Parathyroid adenoma (tissue), 2 donors: Measurements from ENCODE around the gene MED4.

Source experiments
- H2AFZ ChIP-seq: fragments of 300-600 bp; sonication (generic); one replicate; pipeline ENCODE4 v1.7.0; 2017; ENCODE audit warnings: antibody characterized with exemption, mild to moderate bottlenecking
- H3K27ac ChIP-seq: fragments of 300-600 bp; sonication (generic); one replicate; pipeline ENCODE4 v1.7.0; 2017
- H3K27me3 ChIP-seq: fragments of 300-600 bp; sonication (generic); one replicate; pipeline ENCODE4 v1.7.0; 2017; ENCODE audit warnings: low read length; ENCODE audit not compliant: control insufficient read depth, insufficient read depth
- H3K36me3 ChIP-seq: fragments of 300-600 bp; sonication (generic); one replicate; pipeline ENCODE4 v1.7.0; 2017; ENCODE audit warnings: low read length; ENCODE audit not compliant: control insufficient read depth, insufficient read depth
- H3K4me1 ChIP-seq: fragments of 300-600 bp; sonication (generic); one replicate; pipeline ENCODE4 v1.7.0; 2017; ENCODE audit warnings: control low read depth
- H3K4me2 ChIP-seq: fragments of 300-600 bp; sonication (generic); one replicate; pipeline ENCODE4 v1.7.0; 2017; ENCODE audit warnings: low read length
- H3K4me3 ChIP-seq: fragments of 300-600 bp; sonication (generic); one replicate; pipeline ENCODE4 v1.7.0; 2017; ENCODE audit warnings: low read depth, low read length
- H3K79me2 ChIP-seq: fragments of 300-600 bp; sonication (generic); one replicate; pipeline ENCODE4 v1.7.0; 2017; ENCODE audit warnings: control low read depth
- H3K9ac ChIP-seq: fragments of 300-600 bp; sonication (generic); one replicate; pipeline ENCODE4 v1.7.0; 2017; ENCODE audit warnings: mild to moderate bottlenecking
- H3K9me3 ChIP-seq: fragments of 300-600 bp; sonication (generic); one replicate; pipeline ENCODE4 v1.7.0; 2017; ENCODE audit warnings: low read length; ENCODE audit not compliant: control insufficient read depth
- TF ChIP-seq, protein P1 (sequence below): fragments of 300-600 bp; sonication (generic); IDR thresholded peaks from one replicate; pipeline ENCODE4 v1.7.0; 2017; ENCODE audit warnings: antibody characterized with exemption, mild to moderate bottlenecking
- donor health status: primary hyperparathyroidism.

MED4 gene

DNA sequence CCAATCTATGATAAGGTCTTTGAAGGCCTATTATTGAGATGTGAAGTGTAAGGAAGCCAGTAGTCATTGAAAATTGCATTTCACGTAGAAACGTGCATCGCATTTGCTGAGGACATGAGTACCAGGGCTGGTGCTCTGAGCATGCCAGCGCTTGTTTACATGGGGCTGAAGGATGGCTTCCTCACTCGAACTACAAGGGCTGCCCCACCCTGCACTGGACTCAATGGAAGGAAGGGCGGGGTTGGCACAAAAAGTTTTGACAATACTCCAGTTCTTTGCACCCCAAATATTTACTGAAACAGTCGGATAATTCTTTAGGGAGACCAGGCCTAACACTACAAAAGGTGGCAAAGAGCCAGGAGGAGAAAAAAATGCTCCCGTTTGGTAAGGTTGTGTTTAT, 28.9 kb upstream of the MED4 start:
- Histone ChIP-seq H3K4me2 (no peak overlapping the region), H3K4me3 (no peak overlapping the region), H3K27ac (no peak overlapping the region), H3K9me3 (no peaks in the 10 kb centered on the region), H3K4me1 (no peaks in the 10 kb centered on the region), H3K27me3 (no peaks in the 10 kb centered on the region), H3K79me2 (no peaks in the 10 kb centered on the region), H3K36me3 (no peaks in the 10 kb centered on the region), H2AFZ (no peak overlapping the region), H3K9ac (no peak overlapping the region)
- TF ChIP-seq, protein P1, sequence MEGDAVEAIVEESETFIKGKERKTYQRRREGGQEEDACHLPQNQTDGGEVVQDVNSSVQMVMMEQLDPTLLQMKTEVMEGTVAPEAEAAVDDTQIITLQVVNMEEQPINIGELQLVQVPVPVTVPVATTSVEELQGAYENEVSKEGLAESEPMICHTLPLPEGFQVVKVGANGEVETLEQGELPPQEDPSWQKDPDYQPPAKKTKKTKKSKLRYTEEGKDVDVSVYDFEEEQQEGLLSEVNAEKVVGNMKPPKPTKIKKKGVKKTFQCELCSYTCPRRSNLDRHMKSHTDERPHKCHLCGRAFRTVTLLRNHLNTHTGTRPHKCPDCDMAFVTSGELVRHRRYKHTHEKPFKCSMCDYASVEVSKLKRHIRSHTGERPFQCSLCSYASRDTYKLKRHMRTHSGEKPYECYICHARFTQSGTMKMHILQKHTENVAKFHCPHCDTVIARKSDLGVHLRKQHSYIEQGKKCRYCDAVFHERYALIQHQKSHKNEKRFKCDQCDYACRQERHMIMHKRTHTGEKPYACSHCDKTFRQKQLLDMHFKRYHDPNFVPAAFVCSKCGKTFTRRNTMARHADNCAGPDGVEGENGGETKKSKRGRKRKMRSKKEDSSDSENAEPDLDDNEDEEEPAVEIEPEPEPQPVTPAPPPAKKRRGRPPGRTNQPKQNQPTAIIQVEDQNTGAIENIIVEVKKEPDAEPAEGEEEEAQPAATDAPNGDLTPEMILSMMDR = no peak

DNA sequence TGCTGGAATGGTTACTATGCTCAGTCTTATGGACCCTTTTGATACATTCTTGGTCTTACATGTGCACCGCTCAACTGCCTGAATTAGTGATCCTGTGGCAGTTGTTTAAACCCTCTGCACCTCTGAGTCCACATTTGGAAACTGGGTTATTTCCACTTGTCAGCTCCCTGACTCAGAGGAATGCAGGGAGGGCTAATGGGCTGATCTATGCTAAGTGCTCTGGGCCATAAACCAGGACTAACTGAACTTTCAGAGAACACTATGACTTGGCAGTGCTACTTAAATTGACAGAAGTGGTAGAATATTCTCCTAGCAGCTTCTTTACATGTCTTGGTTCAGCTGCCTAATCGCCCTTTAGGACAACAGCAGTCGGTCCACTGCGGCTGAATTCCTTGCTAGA, 26.8 kb upstream of the MED4 start:
- Histone ChIP-seq H3K9me3 (no peaks in the 10 kb centered on the region), H2AFZ (no peak overlapping the region), H3K9ac (no peak overlapping the region), H3K4me1 (no peaks in the 10 kb centered on the region), H3K27ac (no peak overlapping the region), H3K36me3 (no peaks in the 10 kb centered on the region), H3K27me3 (no peaks in the 10 kb centered on the region), H3K4me2 (no peak overlapping the region), H3K4me3 (no peak overlapping the region), H3K79me2 (no peaks in the 10 kb centered on the region)
- TF ChIP-seq, protein P1 = no peak

DNA sequence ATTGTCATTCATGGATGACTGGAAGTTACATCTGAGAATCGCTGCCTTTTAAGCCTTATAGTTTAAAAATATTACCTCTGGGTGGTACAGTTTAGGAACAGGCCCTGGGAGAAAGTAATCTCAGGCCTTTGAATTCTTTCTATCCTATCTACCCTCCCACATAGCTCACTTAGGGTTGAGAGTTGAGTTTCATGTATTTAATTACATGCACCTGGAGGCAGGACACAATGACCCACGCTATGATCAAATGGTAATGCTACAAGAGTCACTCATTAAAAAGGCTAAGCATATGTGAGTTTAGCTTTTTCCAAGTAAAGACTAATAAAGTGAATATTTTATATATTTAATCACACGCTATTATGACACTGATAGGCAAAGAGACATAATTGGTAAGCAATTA, 25.3 kb upstream of the MED4 start:
- Histone ChIP-seq H3K4me3 (no peak overlapping the region), H3K27ac (no peak overlapping the region), H3K9me3 (no peaks in the 10 kb centered on the region), H2AFZ (no peak overlapping the region), H3K4me1 (no peaks in the 10 kb centered on the region), H3K27me3 (no peaks in the 10 kb centered on the region), H3K79me2 (no peaks in the 10 kb centered on the region), H3K36me3 (no peaks in the 10 kb centered on the region), H3K9ac (no peak overlapping the region), H3K4me2 (no peak overlapping the region)
- TF ChIP-seq, protein P1 = no peak

DNA sequence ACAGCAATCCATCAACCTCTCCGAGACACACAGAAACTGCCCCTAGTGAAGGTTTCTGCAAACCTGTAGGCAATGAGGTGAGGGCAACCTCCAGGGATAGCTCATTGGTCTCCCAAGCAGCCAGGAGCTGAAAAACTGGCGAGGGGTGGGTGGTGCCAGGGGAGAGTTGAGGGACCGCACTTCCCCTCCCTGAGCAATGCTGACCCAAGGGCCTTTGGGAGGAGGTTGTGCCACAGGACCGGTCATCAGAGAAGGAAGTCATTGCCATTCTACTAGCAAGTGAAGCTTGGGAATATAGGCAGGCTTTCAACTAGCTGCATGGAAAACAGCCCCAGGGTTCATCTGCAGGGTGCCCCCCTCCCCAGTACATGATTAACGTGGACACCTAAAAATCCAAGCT, 23.1 kb upstream of the MED4 start:
- Histone ChIP-seq H3K79me2 (no peaks in the 10 kb centered on the region), H3K27me3 (no peaks in the 10 kb centered on the region), H3K9ac (no peak overlapping the region), H3K27ac (no peak overlapping the region), H3K4me2 (no peak overlapping the region), H2AFZ (no peak overlapping the region), H3K36me3 (no peaks in the 10 kb centered on the region), H3K4me1 (no peaks in the 10 kb centered on the region), H3K4me3 (no peak overlapping the region), H3K9me3 (no peaks in the 10 kb centered on the region)
- TF ChIP-seq, protein P1 = no peak

DNA sequence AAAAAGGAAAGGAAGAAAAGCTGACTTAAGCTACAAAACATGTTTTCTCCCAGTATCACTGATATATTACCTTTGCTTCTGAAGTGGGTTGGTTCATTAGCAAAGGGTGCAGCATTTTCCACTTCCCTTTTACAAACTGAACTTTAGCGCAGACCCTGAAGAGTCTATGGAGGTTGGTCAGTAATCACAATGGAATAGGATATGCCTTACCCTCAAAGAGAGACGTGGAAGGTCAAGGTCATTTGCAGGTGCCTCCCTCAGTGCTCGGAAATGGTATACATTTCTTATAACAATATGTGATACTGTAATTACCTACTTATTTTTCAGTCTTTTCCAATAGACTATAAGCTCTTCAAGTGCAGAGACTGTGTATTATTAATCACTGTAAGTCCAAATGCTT, 21.9 kb upstream of the MED4 start:
- H3K4me1 ChIP-seq = no peaks in the 10 kb centered on the region
- H3K9me3 ChIP-seq = no peaks in the 10 kb centered on the region
- H3K27ac ChIP-seq = no peak overlapping the region
- no peak overlapping the region for H2AFZ ChIP-seq
- no peaks in the 10 kb centered on the region for H3K79me2 ChIP-seq
- no peak overlapping the region for H3K9ac ChIP-seq
- H3K27me3 ChIP-seq = no peaks in the 10 kb centered on the region
- TF ChIP-seq, protein P1 = no peak
- H3K4me2 ChIP-seq = no peak overlapping the region
- no peaks in the 10 kb centered on the region for H3K36me3 ChIP-seq
- no peak overlapping the region for H3K4me3 ChIP-seq
